HEK293 (cell line): ENCODE measurements around the gene NT5C2.
A peak's percentile ranks its signal among the peaks of the same experiment; 100 is the strongest.

Experiments used
- CTCF ChIA-PET: fragments of 350-600 bp; formaldehyde crosslinking; extraction: SDS; loops from one replicate; lab custom pipeline; 2021; ENCODE audit warnings: antibody characterized with exemption; lab: Yijun Ruan, JAX
- POLR2A ChIA-PET: fragments of 300-600 bp; formaldehyde crosslinking; extraction: SDS; loops from one replicate; lab custom pipeline; 2020; ENCODE audit warnings: antibody characterized with exemption, inconsistent platforms; lab: Yijun Ruan, JAX
- H3K27ac ChIP-seq: fragments of 200-500 bp; sonication (Bioruptor generic); 2 replicates; pipeline ENCODE4 v1.5.1; 2014; ENCODE audit warnings: low read depth, low read length, control low read depth, inconsistent platforms; ENCODE audit errors: extremely low read depth
- H3K36me3 ChIP-seq, 2 experiments: fragments of 200-500 bp in 1 of 2; sonication (Bioruptor generic) in 1 of 2; 1 replicate in 1 of 2; 2 replicates in 1 of 2; pipeline ENCODE4 v1.5.1; 2014 to 2017; ENCODE audit warnings: inconsistent platforms in 2 of 2, low read length in 2 of 2; ENCODE audit not compliant: control insufficient read depth in 2 of 2, insufficient read depth in 1 of 2
- H3K4me1 ChIP-seq: fragments of 200-500 bp; sonication (Bioruptor generic); 2 replicates; pipeline ENCODE4 v1.5.1; 2014; ENCODE audit warnings: mild to moderate bottlenecking, low read length, inconsistent platforms; ENCODE audit not compliant: control insufficient read depth, insufficient read depth
- H3K4me3 ChIP-seq: 2 replicates; pipeline ENCODE4 v1.5.1; 2011; ENCODE audit warnings: low read depth, mild to moderate bottlenecking, control low read depth, low read length, moderate library complexity
- H3K9me3 ChIP-seq: fragments of 200-500 bp; sonication (Bioruptor generic); 2 replicates; pipeline ENCODE4 v1.5.1; 2014; ENCODE audit warnings: low read depth, low read length, inconsistent platforms; ENCODE audit not compliant: control insufficient read depth, insufficient read depth
- AEBP2 ChIP-seq: fragments of 450-650 bp; formaldehyde crosslinking; IDR thresholded peaks from 2 replicates; pipeline ENCODE4 v1.5.1; 2016; ENCODE audit warnings: missing biosample characterization, missing genetic modification characterization, borderline replicate concordance
- KLF10 ChIP-seq: fragments of 450-650 bp; IDR thresholded peaks from 2 replicates; pipeline ENCODE4 v1.5.1; 2018; ENCODE audit warnings: missing biosample characterization, mild to moderate bottlenecking, missing genetic modification characterization
- KLF17 ChIP-seq: fragments of 450-650 bp; formaldehyde crosslinking; IDR thresholded peaks from 2 replicates; pipeline ENCODE4 v1.5.1; 2016; ENCODE audit warnings: missing biosample characterization, missing genetic modification characterization
- SCRT2 ChIP-seq: fragments of 450-650 bp; formaldehyde crosslinking; IDR thresholded peaks from 2 replicates; pipeline ENCODE4 v1.5.1; 2016; ENCODE audit warnings: missing biosample characterization, missing genetic modification characterization
- TSHZ1 ChIP-seq: fragments of 450-650 bp; formaldehyde crosslinking; IDR thresholded peaks from 2 replicates; pipeline ENCODE4 v1.5.1; 2016; ENCODE audit warnings: missing biosample characterization, missing genetic modification characterization, borderline replicate concordance
- ZNF114 ChIP-seq: fragments of 450-650 bp; formaldehyde crosslinking; IDR thresholded peaks from 2 replicates; pipeline ENCODE4 v1.5.0; 2017; ENCODE audit warnings: missing biosample characterization, missing genetic modification characterization
- ZNF132 ChIP-seq: fragments of 450-650 bp; formaldehyde crosslinking; IDR thresholded peaks from 2 replicates; pipeline ENCODE4 v1.5.1; 2017; ENCODE audit warnings: missing biosample characterization, missing genetic modification characterization, borderline replicate concordance
- ZNF148 ChIP-seq: fragments of 450-650 bp; formaldehyde crosslinking; IDR thresholded peaks from 2 replicates; pipeline ENCODE4 v1.5.0; 2017; ENCODE audit warnings: missing biosample characterization, missing genetic modification characterization, borderline replicate concordance
- ZNF157 ChIP-seq: fragments of 450-650 bp; formaldehyde crosslinking; IDR thresholded peaks from 2 replicates; pipeline ENCODE4 v1.5.1; 2016; ENCODE audit warnings: missing biosample characterization, missing genetic modification characterization
- ZNF335 ChIP-seq: fragments of 450-650 bp; formaldehyde crosslinking; conservative IDR thresholded peaks from 2 replicates; pipeline ENCODE4 v1.5.1; 2016; ENCODE audit warnings: missing biosample characterization, missing genetic modification characterization
- ZNF416 ChIP-seq: fragments of 450-650 bp; formaldehyde crosslinking; IDR thresholded peaks from 2 replicates; pipeline ENCODE4 v1.5.1; 2016; ENCODE audit warnings: missing biosample characterization, missing genetic modification characterization
- ZNF449 ChIP-seq: fragments of 450-650 bp; formaldehyde crosslinking; IDR thresholded peaks from 2 replicates; pipeline ENCODE4 v1.5.1; 2017; ENCODE audit warnings: missing biosample characterization, mild to moderate bottlenecking, missing genetic modification characterization, moderate library complexity
- ZNF521 ChIP-seq: fragments of 450-650 bp; formaldehyde crosslinking; IDR thresholded peaks from 2 replicates; pipeline ENCODE4 v1.5.1; 2017; ENCODE audit warnings: missing biosample characterization, mild to moderate bottlenecking, missing genetic modification characterization
- ZNF621 ChIP-seq: fragments of 450-650 bp; formaldehyde crosslinking; IDR thresholded peaks from 2 replicates; pipeline ENCODE4 v1.5.1; 2017; ENCODE audit warnings: missing biosample characterization, missing genetic modification characterization
- ZNF654 ChIP-seq: fragments of 450-650 bp; formaldehyde crosslinking; IDR thresholded peaks from 2 replicates; pipeline ENCODE4 v1.5.1; 2016; ENCODE audit warnings: low read depth, missing biosample characterization, missing genetic modification characterization
- ZNF776 ChIP-seq: fragments of 450-650 bp; formaldehyde crosslinking; IDR thresholded peaks from 2 replicates; pipeline ENCODE4 v1.5.0; 2017; ENCODE audit warnings: missing biosample characterization, missing genetic modification characterization, borderline replicate concordance
- TF ChIP-seq, protein P1 (sequence below): fragments of 450-650 bp; formaldehyde crosslinking; IDR thresholded peaks from 2 replicates; pipeline ENCODE4 v1.5.1; 2016; ENCODE audit warnings: missing biosample characterization, missing genetic modification characterization
- TF ChIP-seq, protein P2 (sequence below): fragments of 450-650 bp; formaldehyde crosslinking; IDR thresholded peaks from 2 replicates; pipeline ENCODE4 v1.5.1; 2016; ENCODE audit warnings: missing biosample characterization, missing genetic modification characterization

Gene NT5C2

GRCh38 chr10:103114876-103115275, 78.2 kb downstream of the NT5C2 start (continued):
- TF ChIP-seq, protein P1, sequence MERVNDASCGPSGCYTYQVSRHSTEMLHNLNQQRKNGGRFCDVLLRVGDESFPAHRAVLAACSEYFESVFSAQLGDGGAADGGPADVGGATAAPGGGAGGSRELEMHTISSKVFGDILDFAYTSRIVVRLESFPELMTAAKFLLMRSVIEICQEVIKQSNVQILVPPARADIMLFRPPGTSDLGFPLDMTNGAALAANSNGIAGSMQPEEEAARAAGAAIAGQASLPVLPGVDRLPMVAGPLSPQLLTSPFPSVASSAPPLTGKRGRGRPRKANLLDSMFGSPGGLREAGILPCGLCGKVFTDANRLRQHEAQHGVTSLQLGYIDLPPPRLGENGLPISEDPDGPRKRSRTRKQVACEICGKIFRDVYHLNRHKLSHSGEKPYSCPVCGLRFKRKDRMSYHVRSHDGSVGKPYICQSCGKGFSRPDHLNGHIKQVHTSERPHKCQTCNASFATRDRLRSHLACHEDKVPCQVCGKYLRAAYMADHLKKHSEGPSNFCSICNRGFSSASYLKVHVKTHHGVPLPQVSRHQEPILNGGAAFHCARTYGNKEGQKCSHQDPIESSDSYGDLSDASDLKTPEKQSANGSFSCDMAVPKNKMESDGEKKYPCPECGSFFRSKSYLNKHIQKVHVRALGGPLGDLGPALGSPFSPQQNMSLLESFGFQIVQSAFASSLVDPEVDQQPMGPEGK (tag by site-specific recombination): no peak
- TF ChIP-seq AEBP2 (tag by site-specific recombination) (no peak), ZNF335 (no peak), ZNF132 (tag by site-specific recombination) (no peak), KLF10 (tag by site-specific recombination) (no peak), ZNF654 (tag by site-specific recombination) (no peak)

DNA sequence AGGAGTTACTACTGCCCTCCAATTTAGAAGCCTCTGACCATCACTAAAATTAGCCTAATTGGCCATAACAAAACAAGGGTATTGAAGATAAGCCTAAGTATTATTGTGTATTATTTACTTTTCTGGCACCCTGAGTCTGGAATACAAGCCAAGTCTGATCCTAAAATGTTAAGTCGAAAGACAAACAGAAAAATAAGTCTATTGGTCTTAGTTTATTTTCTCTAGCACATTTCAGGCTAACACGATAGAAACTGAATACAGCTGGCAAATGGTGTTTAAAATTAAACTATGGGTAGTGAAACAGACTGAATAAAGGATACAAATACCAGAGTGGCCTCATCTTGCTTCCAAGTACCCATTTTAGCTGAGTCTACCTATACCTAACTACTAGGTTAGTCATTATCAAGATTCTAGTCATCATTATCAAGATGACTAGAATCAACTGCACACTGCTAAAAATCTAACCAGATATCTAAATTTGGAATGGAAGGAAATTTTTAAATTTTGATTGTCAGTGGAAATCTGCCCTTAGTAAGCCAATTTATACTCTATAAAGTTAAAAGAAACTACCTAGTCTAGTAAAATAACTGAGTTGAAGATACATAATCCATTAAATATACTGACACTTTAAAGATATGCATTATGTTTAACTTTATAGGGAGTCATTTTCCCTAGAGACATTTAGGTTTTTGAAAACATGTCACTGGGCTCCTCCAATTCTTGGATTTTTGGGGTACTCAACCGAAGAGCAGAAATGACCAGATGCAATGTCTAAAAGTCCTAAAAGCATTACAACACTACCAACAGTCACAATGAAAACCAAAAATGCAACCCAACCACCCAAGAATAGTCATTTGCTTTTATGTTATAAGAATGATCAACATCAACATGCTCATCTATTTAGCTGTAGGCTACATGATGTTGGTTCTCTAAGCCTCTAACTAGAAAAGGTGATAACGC, 80.9 kb downstream of the NT5C2 start:
- Histone ChIP-seq H3K27ac (peak overlapping the region; percentile 65; the same call in 1 of the 2 replicates), H3K36me3 (no peaks in the 10 kb centered on the region), H3K4me1 (peaks cover 24% of the 10 kb centered on the region), H3K4me3 (no peak overlapping the region), H3K9me3 (no peaks in the 10 kb centered on the region)
- ChIA-PET POLR2A (no interaction called here), CTCF (interaction anchor here (0.8 to 1.3 kb wide), 3 partner anchors 15 to 210 kb away, joined by 3 to 7 read pairs (median 3); no protein-coding TSS in a partner anchor)
- TF ChIP-seq ZNF621 (tag by site-specific recombination) (no peak), ZNF114 (tag by site-specific recombination) (no peak), KLF17 (no peak), ZNF521 (no peak), SCRT2 (tag by site-specific recombination) (no peak), ZNF157 (tag by site-specific recombination) (no peak), ZNF449 (no peak), ZNF776 (no peak), ZNF416 (tag by site-specific recombination) (no peak), TSHZ1 (tag by site-specific recombination) (no peak), ZNF148 (tag by site-specific recombination) (no peak)
- TF ChIP-seq, protein P2, sequence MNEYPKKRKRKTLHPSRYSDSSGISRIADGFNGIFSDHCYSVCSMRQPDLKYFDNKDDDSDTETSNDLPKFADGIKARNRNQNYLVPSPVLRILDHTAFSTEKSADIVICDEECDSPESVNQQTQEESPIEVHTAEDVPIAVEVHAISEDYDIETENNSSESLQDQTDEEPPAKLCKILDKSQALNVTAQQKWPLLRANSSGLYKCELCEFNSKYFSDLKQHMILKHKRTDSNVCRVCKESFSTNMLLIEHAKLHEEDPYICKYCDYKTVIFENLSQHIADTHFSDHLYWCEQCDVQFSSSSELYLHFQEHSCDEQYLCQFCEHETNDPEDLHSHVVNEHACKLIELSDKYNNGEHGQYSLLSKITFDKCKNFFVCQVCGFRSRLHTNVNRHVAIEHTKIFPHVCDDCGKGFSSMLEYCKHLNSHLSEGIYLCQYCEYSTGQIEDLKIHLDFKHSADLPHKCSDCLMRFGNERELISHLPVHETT (tag by site-specific recombination): no peak
